GM21423 (cell line): ENCODE results near the gene CDH13.

ENCODE experiments used
- ATAC-seq: cut with Tn5 transposase; IDR thresholded peaks from one replicate; pipeline ENCODE4 v1.9.1; 2021; ENCODE audit warnings: mild to moderate bottlenecking, moderate library complexity; ENCODE audit not compliant: unreplicated experiment

CDH13 gene

GRCh38 chr16:83515395-83515794 lies 888.6 kb downstream of the CDH13 start:
- no peak for ATAC-seq

GRCh38 chr16:83516931-83517330 lies 890.2 kb downstream of the CDH13 start:
- ATAC-seq: no peak

GRCh38 chr16:83517398-83517797 lies 890.6 kb downstream of the CDH13 start:
- no peak for ATAC-seq

GRCh38 chr16:83520596-83520995 lies 893.8 kb downstream of the CDH13 start:
- ATAC-seq: no peak

GRCh38 chr16:83530293-83530692 lies 903.5 kb downstream of the CDH13 start:
- ATAC-seq: no peak

GRCh38 chr16:83532634-83533033 lies 905.9 kb downstream of the CDH13 start:
- ATAC-seq: no peak

- ATAC-seq: no peak
These were observed 906.4 kb downstream of the CDH13 start for GRCh38 chr16:83533193-83533592.

- ATAC-seq: no peak
These were observed 911.9 kb downstream of the CDH13 start for GRCh38 chr16:83538707-83539106.

- no peak for ATAC-seq
These were observed 913.1 kb downstream of the CDH13 start for GRCh38 chr16:83539736-83540490.

GRCh38 chr16:83541231-83541630 lies 914.5 kb downstream of the CDH13 start:
- ATAC-seq: no peak

GRCh38 chr16:83542491-83542890 lies 915.7 kb downstream of the CDH13 start:
- no peak for ATAC-seq

- no peak for ATAC-seq
These were observed 922.8 kb downstream of the CDH13 start for GRCh38 chr16:83549316-83550182.

- ATAC-seq: no peak
These were observed 923.4 kb downstream of the CDH13 start for GRCh38 chr16:83550183-83550569.

GRCh38 chr16:83552228-83552627 lies 925.5 kb downstream of the CDH13 start:
- no peak for ATAC-seq

- ATAC-seq: no peak
These were observed 926.2 kb downstream of the CDH13 start for GRCh38 chr16:83552930-83553329.

- no peak for ATAC-seq
These were observed 927.3 kb downstream of the CDH13 start for GRCh38 chr16:83554096-83554495.

- ATAC-seq: no peak
These were observed 927.8 kb downstream of the CDH13 start for GRCh38 chr16:83554540-83554939.

- no peak for ATAC-seq
These were observed 935.1 kb downstream of the CDH13 start for GRCh38 chr16:83561876-83562275.

- no peak for ATAC-seq
These were observed 941.6 kb downstream of the CDH13 start for GRCh38 chr16:83568345-83568744.

- no peak for ATAC-seq
These were observed 947.6 kb downstream of the CDH13 start for GRCh38 chr16:83574388-83574787.

GRCh38 chr16:83577078-83577745 lies 950.4 kb downstream of the CDH13 start:
- ATAC-seq: no peak

- ATAC-seq: no peak
These were observed 951.4 kb downstream of the CDH13 start for GRCh38 chr16:83578171-83578570.
